Measurements from ENCODE around the gene CLEC16A.

The CLEC16A gene

DNA sequence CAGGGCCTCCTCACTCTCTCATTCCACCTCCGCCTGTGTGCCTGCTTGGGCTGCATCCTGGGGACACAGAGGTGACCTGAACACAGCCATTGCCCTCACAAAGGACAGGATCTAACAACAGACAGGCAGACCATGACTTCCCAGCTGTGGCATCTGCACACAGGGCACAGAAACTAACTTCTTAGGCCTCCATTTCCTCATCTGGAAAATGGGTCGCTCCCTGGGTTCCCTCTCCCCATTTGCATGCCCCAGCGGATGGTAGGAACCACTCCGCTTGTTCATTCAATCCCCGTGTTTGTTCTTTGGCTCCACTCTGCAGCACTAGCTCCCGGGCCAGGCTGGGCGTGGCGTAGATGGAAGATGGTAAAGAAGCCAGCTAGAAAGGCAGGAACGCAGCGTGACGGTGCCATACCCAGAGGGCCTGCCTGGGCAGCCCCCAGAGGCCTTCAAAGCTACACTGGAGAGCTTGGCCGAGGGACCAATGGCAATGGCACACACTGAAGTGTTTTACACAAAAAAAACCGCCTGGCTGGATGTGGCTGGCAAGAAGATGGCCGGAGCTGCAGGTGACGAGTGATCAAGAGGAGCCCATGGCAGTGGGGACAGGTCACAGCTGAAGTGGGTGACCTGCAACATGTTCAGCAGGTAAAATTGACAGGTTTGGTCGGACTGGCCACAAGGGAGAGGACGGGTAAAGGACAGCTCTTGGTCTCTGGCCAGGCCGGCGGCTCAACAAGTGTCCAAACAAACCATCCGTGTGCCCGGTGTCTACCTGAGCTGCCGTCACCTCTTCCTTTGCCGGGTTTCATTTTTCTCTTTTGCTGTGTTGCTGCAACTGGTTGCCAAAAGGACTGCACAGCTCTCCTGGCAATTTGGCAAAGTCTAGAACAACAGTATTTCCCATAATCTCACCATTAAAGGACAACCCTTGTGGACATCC is 244.7 kb downstream of the CLEC16A start:
- no peak for DNase-seq

DNA sequence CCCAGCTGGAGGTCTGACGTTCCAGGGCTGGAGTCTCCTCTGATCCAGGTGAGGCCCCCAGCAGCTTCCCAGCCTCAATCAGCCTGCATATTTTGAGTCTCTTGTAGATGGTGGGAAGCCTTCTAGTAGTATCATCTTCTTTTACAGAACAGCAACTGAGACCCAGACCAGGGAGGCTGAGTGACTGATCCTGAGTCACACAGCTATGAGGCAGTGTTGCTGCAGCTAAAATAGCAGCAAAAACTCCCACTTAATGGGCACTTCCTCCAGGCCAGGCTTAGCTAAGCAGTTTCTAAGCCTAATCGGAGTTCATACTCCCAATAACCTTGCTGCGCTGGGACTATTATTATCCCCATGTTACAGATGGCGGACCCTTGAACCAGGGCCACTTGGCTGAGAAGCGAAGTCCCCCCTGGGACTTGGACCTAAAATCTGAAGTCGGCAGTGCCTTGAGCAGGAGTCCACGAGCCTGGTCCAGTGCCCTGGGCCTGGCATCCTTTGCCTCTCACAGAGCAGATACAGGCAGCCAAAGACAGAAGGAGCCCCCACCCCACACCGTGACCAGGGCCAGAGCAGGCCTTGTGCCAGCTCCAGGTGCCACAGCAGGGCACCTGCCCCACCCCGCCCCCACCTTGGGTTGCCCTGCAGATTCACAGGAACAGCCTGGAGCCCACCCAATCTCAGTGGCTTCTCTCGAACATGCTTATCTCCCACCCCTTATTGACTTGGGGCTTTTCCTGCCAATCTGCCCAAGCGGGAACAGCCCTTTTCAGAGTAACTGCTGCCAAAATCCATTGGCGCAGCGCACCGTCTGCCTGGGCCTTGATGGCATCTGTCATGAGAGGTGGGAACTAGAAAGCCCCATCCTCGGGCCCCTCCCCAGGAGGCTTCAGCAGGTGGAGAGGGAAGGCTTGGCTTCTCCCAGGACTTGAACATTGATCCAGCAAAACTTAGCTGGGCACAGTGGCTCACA is 246.5 kb downstream of the CLEC16A start:
- DNase-seq: no peak

DNA sequence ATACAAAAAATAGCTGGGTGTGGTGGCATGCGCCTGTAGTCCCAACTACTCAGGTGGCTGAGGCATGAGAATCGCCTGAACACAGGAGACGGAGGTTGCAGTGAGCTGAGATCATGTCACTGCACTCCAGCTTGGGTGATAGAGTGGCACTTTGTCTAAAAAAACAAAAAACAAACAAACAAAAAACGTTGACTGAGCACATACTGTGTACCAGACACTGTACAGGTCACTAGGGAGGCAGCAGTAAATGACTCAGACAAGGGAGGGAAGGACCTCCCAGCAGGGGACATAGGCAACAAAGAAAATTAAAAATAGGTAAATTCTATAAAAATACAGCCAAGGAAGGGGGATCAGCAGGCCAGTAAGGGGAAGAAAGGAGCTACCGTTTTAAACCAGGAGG is 247.3 kb downstream of the CLEC16A start:
- no peak for DNase-seq

DNA sequence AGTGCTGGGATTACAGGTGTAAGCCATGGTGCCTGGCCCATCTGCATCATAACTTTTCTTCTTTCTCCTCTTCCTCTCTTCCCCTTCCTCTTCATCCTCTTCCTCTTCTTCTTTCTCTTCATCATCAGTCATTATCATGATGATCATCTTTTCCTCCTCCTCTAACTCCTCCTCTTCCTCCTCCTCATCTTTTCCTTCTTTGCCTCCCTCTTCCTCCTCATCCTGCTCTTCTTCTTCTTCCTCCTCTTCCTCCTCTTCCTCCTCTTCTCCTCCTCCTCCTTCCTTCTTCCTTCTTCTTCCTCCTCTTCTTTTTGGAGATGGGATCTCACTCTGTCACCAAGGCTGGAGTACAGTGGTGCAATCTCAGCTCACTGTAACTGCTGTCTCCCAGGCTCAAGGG is 249.1 kb downstream of the CLEC16A start:
- no peak for DNase-seq

DNA sequence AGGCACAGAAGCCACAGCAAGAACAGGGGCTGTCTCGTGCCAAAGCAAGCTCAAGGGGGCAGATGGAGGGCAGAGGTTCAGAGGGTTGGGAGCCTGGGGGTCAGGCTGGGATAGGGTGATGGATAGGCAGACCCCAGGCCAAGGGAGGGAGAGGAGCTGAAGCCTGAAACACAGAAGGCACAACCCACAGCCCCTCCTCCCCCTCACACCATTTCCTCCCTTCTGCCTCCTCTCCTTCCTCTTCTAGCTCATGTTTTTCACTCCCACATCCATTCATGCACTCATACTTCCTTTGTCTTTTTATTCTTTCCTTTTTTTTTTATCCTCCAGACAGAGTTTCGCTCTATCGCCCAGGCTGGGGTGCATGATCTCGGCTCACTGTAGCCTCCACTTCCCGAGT is 250.5 kb downstream of the CLEC16A start:
- DNase-seq: no peak

DNA sequence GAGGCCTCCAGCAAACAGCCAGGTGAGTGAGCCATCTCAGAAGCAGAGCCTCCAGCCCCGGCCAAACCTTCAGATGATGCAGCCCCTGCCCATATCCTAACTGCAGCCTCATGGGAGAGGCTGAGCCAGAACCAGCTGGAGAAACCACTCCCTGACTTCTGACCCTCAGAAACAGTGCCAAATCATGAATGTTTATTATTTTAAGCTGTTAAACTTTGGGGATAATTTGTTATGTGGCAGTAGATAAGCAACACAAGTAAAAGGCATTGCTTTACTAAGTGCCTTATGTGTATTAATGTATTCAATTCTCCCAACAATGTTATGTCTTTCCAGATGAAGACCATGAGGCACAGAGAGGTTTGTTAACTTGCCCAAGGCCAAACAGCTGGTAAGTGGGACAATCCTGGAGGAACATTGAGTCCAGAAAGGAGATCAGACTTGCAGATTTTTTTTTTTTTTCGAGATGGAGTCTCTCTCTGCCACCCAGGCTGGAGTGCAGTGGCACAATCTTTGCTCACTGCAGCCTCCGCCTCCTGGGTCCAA is 252.0 kb downstream of the CLEC16A start:
- DNase-seq: no peak

DNA sequence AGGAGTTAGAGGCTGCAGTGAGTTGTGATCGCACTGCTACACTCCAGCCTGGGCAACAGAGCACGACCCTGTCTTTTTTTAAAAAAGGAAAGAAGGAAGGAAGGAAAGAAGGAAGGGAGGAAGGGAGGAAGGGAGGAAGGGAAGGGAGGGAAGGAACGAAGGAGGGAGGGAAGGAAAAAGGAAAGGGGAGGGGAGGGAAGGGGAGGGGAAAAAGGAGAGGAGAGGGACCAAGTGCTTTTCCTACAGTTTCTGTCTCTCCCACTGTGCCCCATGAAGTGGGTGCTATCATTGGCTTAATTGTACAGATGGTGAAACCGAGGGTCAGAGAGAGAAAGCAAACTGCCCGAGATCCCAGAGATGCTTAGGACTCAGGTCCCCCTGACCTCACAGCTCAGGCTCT is 254.0 kb downstream of the CLEC16A start:
- DNase-seq: no peak

DNA sequence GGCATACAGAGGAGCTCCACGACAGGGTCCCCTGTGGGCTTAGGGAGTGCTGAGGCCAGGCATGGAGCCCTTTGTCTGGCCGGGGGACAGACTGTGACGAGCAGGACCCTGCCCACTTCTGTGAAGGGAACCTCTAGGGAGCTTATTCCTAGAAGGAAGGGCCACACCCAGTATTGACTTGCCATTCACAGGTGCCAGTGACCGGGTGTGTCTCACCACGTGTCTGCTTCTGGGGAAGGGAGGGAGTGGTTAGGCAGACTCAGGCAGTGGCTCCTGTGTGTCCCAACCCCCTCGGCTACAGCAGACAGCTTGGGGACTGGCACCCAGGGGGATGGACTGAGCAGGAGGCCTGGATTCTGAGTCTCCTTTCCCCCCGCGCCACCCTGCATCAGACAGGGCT is 254.5 kb downstream of the CLEC16A start:
- peak; percentile 59 for DNase-seq

DNA sequence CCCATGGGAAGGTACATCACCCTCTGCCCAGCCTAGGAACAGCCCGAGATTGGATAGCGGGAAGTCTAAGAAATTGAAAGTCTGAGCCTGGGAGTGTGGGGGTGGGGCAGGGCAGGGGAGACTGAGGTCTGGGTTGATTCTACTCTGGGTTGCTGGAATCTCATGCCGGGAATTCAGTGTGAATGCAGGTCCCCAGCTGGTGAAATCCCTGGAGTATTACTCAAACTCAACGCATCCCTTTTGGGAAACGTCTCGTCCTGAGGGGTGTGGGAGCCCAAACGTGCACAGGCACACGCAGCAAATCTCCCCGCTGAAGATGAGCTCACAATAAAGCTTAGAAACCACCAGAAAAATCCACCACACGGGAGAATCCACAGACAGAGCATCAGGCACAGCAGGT is 256.2 kb downstream of the CLEC16A start:
- no peak for DNase-seq

DNA sequence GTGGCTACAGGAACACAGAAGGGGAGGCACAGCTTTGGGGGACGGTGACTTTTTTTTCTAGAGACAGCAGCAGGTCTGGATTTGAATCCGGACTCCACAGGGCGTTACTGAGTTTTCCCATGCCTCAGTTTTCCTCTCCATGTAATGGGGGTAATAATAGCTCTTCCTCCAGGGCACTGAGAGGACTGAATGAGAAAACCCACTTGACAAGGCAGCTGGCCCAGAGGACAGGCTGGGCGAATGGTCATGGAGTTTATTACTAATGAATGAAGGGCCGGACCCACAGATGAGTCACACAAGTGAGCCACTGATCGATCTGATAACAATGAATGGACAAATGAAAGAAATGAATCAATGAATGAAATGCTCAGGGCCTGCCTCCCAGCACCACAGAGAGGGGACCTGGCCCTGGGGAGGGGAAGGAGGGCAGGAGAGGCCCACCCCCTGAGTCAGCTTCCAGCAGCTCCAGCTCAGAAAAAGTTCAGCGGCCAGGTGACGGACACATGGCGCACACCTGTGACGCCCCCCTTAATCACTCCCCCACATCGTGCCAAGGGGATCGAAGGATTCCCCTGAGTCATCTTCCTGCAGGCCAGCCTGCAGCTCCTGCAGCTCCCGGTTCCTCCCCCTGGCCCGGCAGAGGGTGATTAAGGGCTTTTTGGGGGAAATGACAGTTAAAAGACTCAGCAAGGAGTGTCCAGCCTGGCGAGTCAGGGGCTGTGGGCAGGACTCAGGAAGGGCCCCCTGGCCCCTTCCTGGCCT is 257.3 kb downstream of the CLEC16A start:
- peak; percentile 24 for DNase-seq

DNA sequence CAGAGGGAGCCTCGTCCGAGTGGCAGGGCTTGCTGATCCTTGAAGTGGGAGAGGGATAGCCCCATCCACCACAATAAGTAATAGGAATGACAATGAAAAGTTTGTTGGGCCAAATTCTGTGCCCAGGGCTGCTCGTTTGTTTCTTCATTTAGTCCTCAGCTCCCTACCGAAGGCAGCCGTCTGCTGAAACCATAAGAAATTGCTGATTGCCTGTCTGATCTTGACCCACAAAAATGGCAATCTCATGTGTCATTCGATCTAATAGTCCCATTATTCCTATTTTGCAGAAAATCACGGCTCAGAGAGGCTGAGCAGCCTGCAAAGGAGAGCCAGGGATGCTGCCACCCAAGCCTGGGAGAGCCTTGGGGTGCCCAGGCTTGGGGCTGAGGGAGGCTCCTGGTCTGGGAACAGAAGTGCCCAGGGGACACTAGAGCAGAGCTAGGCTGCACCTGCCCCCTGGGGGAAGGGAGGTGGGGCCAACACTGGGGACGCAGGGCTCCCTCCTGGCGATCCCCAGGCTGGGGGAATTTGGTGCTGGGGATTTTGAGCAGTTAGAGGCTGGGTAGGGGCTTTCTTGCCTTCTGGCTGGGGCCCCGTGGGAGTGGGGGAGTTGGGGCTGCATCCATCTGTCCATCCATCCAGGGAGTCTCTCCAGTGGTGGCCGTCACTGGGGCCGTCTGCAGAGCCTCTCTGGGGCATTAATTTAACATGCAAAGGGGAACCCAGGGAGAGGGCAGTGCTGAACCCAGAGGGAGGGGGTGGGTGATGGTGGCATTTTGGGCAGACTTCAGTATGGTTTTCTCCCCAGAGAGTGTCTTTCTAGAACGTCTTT is 258.1 kb downstream of the CLEC16A start:
- no peak for DNase-seq

DNA sequence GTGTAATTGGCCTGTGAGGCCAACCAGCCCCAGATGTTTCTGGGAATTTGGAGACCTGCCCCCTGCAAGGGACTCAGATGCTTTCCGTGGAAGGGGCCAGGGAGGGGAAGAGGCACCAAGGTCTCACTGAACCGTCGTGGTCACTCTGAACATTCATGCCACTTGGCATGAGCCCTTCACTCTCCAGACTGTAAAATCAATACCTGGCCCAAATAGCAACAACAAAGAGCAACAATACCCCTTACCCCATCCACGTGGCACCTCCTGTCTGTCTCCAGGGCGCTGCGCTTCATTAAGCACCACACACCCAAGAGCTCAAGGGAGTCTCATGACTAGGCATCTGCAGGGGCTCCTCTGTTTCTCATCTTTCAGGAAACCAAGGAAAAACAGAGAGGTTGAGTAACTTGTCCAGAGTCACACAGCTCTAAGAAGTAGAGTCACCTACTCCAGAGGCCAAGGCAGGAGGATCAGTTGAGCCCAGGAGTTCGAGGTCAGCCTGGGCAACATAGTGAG is 258.8 kb downstream of the CLEC16A start:
- DNase-seq: no peak

DNA sequence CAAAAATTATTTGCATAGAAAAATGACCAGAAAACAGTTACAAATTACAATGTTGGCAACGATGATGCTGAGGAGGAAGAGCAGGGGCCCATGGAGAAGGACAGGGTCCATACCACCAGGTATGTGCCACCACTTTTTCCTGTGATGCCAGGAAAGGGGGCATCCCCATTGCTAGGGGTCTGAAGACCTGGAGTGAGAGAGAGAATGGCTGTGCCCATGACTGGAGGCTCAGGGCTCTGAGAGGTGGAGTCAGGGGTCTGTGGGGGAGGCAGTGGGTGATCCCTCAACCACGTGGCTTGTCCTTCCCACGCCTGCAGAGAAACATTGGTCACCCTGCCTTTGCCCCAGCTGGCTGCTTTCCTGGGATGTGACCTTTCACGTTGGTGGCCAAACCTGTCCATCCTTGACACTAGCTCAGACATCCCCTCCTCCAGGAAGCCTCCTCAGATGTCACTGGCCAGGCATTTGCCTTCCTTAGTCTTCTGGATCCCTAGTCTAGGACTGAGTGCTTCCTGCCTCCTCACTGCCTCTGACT is 260.2 kb downstream of the CLEC16A start:
- DNase-seq: no peak

DNA sequence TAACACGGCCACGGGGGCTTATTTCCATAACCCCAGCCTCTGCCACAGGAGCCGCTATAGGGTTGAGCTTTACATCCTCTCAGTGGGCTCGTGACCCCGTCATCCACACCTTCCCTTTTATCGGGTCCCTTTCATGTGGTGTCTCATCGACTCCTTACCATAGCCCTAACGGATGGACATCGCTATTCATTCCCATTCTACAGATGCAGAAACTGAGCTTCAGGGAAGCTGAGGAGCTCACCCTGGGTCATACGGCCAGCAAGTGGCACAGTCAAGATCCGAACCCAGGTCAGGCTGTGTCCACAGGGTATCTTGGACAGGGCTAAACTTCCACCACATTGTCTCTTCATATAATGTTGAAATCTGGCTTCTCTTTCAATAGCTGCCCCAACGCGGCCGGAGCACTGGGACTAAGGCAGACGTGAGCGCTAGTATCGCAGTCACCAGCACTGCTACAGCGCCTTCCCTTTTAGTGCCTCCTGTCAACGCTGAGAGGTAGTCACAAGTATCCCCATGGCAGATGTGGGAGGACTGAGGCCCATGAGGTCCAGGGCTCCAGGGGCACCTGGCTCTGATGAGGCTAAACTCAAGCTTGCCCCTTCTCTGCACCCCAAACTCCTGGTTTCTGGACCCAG is 260.8 kb downstream of the CLEC16A start:
- DNase-seq: no peak

DNA sequence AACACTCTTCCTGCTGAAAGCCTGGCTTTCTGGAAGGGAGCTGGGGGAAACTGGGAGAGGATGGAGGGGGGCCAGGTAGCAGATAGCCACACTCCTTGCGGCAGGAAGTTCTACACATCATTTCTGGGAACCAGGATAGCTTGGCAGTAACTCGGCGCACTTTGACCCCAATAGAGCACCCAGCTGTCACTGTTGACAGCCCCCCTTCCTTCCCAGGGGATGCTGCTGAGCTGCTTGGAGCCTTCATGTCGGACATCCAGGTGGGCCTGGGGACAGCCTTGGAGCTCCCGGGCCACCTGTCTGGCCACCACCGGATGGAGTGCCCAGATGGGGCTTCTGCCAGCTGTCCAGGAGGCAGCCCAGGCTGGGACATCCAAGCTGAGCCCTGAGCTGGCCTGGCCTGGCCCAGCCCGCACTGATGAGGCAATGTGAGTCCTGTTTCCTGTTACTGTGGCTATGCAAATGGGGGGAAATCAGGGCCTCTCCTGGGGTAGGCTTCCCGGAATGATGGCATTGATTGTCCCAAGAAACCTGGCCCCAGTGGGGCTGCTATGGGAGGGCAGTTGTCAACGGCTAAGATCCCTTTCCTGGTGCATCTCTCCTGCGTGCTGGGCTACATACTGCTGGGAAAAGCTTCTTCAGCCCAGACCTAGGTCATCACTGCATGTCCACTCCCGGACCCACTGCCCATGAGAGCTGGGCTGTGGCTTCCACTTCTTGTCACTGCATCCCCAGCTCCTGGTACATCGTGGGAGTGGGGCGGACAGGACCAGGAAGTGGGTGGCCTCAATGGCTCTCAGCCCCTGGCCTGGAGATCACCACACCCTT is 261.6 kb downstream of the CLEC16A start:
- no peak for DNase-seq

DNA sequence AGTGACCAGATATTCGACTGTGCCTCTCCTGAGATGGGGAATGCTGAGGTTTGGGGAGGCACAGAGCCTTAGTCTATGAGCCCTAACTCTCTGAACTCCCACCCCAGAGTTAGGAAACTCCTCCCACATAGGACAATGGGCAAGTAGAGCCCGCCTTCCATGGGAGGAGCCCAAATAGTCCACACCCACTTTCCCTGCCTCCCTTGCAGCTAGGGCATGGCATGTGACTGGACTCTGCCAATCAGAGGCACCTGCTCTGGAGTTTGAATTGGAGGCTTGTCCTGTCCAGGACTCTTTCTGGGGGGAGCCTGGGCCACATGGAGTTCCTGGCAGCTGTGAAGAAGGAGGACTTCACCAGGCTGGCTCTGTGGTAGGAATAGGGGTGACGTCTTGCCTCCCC is 263.3 kb downstream of the CLEC16A start:
- no peak for DNase-seq

DNA sequence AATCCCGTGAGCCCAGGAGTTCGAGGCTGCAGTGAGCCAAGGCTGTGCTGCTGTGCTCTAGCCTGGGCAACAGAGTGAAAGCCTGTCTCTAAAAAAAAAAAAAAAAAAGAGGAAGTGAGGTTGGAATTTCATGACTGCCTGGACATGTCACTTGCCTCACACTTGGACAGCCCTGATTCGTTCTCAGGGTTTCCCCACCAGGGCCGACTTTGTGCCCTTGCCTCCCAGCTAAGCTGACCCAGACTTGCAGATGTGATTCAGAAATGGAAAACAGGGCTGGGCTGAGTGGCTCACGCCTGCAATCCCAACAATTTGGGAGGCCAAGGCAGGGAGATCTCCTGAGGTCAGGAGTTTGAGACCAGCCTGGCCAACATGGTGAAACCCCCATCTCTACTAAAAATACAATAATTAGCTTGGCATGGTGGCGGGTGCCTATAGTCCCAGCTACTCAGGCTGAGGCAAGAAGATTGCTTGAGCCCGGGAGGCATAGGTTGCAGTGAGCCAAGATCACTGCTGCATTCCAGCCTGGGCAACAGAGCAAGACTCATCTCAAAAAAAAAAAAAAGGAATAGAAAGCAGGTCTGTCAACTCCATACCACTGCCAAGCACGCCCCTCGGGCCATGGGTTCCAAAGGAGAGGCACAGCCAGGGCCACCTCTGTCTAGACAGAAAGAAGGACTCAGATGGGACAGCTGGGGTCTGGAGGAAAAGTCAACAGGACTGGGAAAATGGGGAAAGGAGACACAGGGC is 264.7 kb downstream of the CLEC16A start:
- no peak for DNase-seq

DNA sequence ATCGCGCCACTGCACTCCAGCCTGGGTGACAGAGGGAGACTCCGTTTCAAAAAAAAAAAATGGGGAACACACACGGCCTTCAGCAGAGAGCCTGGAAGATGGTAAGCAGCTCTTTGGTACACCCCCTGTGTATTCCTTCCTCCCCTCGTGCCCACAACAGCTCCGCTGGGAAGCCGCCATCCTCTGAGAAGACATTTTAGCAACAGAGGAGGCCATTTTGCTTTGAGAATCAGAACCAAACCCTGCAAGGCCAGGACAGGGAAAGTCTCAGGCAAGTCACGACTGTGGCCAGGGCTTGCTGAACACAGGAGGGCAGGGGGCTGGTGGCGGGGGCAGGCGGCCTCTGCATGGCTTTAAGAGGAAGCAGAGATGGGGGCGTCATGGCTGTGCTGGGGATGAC is 265.9 kb downstream of the CLEC16A start:
- DNase-seq: no peak
